GM21825 (cell line): ENCODE results near the gene UBE2Q1.

Source experiments
- ATAC-seq: cut with Tn5 transposase; IDR thresholded peaks from one replicate; pipeline ENCODE4 v1.9.1; 2021; ENCODE audit warnings: mild to moderate bottlenecking, moderate library complexity; ENCODE audit not compliant: unreplicated experiment

The UBE2Q1 gene

GRCh38 chr1:154557939-154558719 lies at the start of gene UBE2Q1:
Gene UBE2Q1, minus strand, starts transcription at chr1:154558662. Its CDS starts 109 bp downstream, at chr1:154558553.
- ATAC-seq = peak; percentile 18

GRCh38 chr1:154607609-154608396 lies 49.3 kb upstream of the UBE2Q1 start, which contains the start of gene ADAR:
Gene ADAR, minus strand, starts transcription at chr1:154608186. Its CDS starts 180 bp downstream, at chr1:154608006.
- peak; percentile 59 for ATAC-seq

GRCh38 chr1:154607106-154607608 lies 48.7 kb upstream of the UBE2Q1 start:
- peak; percentile 11 for ATAC-seq

- ATAC-seq = no peak
Measured at GRCh38 chr1:154605534-154605933, 47.1 kb upstream of the UBE2Q1 start.

- ATAC-seq = no peak
Measured at GRCh38 chr1:154603317-154603716, 44.9 kb upstream of the UBE2Q1 start.

GRCh38 chr1:154599658-154600057 lies 41.2 kb upstream of the UBE2Q1 start:
- no peak for ATAC-seq

GRCh38 chr1:154598871-154599635 lies 40.6 kb upstream of the UBE2Q1 start:
- no peak for ATAC-seq

- no peak for ATAC-seq
Measured at GRCh38 chr1:154595621-154596020, 37.2 kb upstream of the UBE2Q1 start.

- no peak for ATAC-seq
Measured at GRCh38 chr1:154594811-154595210, 36.3 kb upstream of the UBE2Q1 start.

GRCh38 chr1:154593390-154593789 lies 34.9 kb upstream of the UBE2Q1 start:
- no peak for ATAC-seq

- ATAC-seq = no peak
Measured at GRCh38 chr1:154591206-154591605, 32.7 kb upstream of the UBE2Q1 start.

GRCh38 chr1:154590756-154591155 lies 32.3 kb upstream of the UBE2Q1 start:
- no peak for ATAC-seq

- ATAC-seq = no peak
Measured at GRCh38 chr1:154589780-154590179, 31.3 kb upstream of the UBE2Q1 start.

GRCh38 chr1:154586641-154587040 lies 28.2 kb upstream of the UBE2Q1 start:
- ATAC-seq = no peak

GRCh38 chr1:154586231-154586630 lies 27.8 kb upstream of the UBE2Q1 start:
- ATAC-seq = no peak

- no peak for ATAC-seq
Measured at GRCh38 chr1:154584267-154584994, 26.0 kb upstream of the UBE2Q1 start.

GRCh38 chr1:154583773-154584172 lies 25.3 kb upstream of the UBE2Q1 start:
- ATAC-seq = no peak

- ATAC-seq = no peak
Measured at GRCh38 chr1:154582885-154583284, 24.4 kb upstream of the UBE2Q1 start.

- ATAC-seq = no peak
Measured at GRCh38 chr1:154581766-154582165, 23.3 kb upstream of the UBE2Q1 start.

GRCh38 chr1:154579374-154579773 lies 20.9 kb upstream of the UBE2Q1 start:
- no peak for ATAC-seq
